Skin epidermis (tissue), 12 donors: Measurements from ENCODE around the gene PAPPA2.
"Not testable (repeated sequence)": the region's sequence is repeated elsewhere in the genome, so short reads cannot be mapped to it uniquely, and the experiment has no call there.

Experiments
- H3K27ac ChIP-seq, 21 experiments: fragments of 200-600 bp; sonication (generic) in 11 of 21; one replicate each; pipeline ENCODE4 v1.5.0; 2020; ENCODE audit warnings: mild to moderate bottlenecking in 3 of 21, inconsistent platforms in 2 of 21, moderate library complexity in 2 of 21
- H3K4me3 ChIP-seq, 7 experiments: fragments of 200-600 bp; sonication (generic) in 2 of 7; one replicate each; pipeline ENCODE4 v1.5.0; 2020; ENCODE audit warnings: inconsistent platforms in 2 of 7, mild to moderate bottlenecking in 2 of 7, moderate library complexity in 1 of 7

The PAPPA2 gene

DNA sequence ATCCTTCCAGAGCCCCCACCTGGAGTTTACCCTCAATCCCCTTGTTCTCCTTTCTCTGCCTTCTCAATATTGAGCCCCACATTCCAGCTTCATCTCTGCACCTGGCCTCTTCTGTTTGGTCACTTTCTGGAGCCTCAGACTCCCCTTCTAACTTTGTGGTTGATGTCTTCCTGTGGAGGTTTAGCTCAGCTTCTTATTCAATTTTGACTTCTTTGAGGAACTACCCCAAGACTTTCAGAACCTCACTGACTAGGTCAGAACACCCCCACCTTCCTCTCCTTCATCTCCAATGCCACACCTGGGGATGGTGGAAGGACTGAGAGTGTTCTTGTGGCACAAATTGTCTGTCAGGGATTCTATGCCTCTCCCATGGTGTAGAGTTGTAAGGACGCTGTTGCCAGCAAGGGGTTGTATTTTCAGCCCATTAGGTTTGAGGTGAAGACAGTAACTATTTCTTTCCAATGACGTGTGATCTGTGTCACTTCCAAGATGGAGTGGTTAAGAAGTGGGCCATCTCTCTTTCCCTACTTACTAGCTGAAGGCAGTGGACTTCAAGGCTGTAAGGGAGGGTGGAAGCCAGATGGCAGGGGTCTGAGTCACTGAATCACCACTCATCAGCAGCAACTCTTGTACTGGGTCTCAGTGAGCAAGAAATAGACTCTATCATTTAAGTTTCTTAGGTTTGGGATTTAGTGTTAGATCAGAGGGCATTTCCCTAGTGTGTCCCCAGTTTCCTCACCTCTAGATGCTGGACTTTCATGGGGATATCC, 80.6 kb downstream of the PAPPA2 start:
- H3K27ac ChIP-seq: no peak overlapping the region

GRCh38 chr1:176545034-176545639, 82.2 kb downstream of the PAPPA2 start:
- Histone ChIP-seq H3K4me3 (no peak overlapping the region), H3K27ac (no peak overlapping the region)

More for the DNA sequence above, 80.6 kb downstream of the PAPPA2 start:
- H3K4me3 ChIP-seq: no peak overlapping the region

DNA sequence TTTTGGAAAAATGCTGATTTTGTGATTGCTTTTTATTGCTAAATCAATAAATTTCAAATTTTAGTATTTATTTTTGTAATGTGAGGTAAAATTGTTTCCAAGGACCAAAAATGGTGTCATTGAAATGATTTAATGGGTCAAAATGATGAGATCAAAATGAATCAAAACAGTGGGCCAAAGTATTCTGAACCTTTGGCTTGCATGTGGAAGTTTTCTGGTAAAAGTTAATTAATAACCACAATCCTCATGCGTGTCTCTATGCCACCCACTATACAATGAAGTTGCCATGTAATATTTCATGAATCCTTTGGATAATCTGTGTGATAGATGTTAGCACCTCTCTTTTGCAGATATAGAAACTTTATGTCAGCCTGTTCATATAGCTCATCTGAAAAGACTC, 83.8 kb downstream of the PAPPA2 start:
- no peak overlapping the region for H3K27ac ChIP-seq
- H3K4me3 ChIP-seq: no peak overlapping the region

GRCh38 chr1:176551146-176551545, 88.2 kb downstream of the PAPPA2 start:
- Histone ChIP-seq H3K4me3 (no peak overlapping the region), H3K27ac (no peak overlapping the region)

- no peak overlapping the region for H3K4me3 ChIP-seq
Measured at GRCh38 chr1:176552217-176552991, 89.4 kb downstream of the PAPPA2 start.

GRCh38 chr1:176552999-176553398, 90.0 kb downstream of the PAPPA2 start:
- H3K4me3 ChIP-seq: no peak overlapping the region
- H3K27ac ChIP-seq: no peak overlapping the region

More at GRCh38 chr1:176552217-176552991, 89.4 kb downstream of the PAPPA2 start:
- no peak overlapping the region for H3K27ac ChIP-seq

DNA sequence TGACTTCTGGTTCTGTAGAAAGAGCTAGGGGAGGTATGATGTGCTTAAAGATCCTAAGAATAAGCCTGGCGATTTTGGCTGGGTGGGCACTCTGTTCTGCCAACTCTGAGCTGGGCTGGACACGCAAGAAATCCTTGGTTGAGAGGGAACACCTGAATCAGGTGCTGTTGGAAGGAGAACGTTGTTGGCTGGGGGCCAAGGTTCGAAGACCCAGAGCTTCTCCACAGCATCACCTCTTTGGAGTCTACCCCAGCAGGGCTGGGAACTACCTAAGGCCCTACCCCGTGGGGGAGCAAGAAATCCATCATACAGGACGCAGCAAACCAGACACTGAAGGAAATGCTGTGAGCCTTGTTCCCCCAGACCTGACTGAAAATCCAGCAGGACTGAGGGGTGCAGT, 93.3 kb downstream of the PAPPA2 start:
- no peak overlapping the region for H3K27ac ChIP-seq
- no peak overlapping the region for H3K4me3 ChIP-seq

- Histone ChIP-seq H3K27ac (no peak overlapping the region), H3K4me3 (no peak overlapping the region)
Measured at GRCh38 chr1:176557543-176558258, 94.7 kb downstream of the PAPPA2 start.

DNA sequence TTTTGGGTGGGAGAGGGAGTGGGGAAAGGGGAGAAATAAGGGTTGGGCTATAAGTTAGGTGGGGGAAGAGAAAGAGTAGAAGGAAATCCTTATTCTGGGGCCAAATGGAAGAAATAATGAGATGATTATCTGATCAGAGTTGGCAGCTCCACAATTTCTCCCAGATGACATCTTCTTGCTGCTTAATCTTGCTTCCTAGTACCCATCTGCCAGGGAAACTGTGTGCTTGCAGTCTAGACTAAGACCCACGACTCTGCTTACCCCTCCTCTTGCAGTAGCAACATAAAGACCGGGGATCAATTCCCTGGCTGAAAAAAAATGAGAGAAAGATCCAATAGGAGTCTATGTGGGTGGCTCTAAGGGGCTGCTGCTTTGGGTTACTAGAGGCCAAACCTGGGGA, 95.6 kb downstream of the PAPPA2 start:
- Histone ChIP-seq H3K4me3 (no peak overlapping the region), H3K27ac (no peak overlapping the region)

DNA sequence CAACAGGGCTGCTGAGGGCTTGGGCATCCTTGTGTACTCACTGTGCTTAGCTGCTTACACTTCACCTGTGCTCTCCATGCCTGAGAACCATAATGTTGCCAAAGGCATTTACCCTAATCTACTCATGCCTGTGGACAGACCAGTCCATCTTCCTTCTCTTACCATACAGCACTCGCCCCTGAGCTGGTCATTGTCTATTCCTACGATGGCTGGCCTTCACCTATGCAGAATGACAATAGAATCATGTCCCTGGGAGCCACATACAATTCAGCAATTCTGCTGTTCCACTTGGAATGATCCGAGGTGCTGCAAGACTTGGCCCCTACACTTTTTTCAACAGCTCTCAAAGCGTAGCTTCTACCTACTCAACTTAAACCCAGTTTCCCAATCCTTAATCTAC, 96.5 kb downstream of the PAPPA2 start:
- H3K4me3 ChIP-seq: no peak overlapping the region
- no peak overlapping the region for H3K27ac ChIP-seq

GRCh38 chr1:176559878-176560277, 96.9 kb downstream of the PAPPA2 start:
- Histone ChIP-seq H3K27ac (peak overlapping the region in 3 of 21 experiments; percentile 8 to 53 (median 23)), H3K4me3 (no peak overlapping the region)

DNA sequence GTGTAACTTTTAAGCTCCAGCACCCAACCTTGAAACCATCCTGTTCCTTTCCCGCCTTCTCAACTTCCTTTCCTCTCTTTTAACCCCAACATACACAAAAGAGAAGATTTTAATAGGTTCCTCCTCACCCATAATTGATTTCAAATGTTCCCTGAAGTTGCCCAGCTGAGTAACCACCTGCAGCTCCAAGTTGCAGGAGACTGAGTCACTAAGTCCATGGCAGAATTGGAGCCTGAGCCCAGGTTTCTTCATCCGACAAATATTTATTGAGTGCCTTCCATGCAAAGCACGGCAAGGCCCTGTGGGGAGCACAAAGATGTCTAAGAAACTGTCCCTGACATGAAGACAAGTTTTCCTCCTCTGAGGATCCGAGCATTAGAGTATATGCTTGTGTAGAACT, 97.7 kb downstream of the PAPPA2 start:
- Histone ChIP-seq H3K4me3 (no peak overlapping the region), H3K27ac (peak overlapping the region in 5 of 21 experiments; percentile 5 to 53 (median 9))

DNA sequence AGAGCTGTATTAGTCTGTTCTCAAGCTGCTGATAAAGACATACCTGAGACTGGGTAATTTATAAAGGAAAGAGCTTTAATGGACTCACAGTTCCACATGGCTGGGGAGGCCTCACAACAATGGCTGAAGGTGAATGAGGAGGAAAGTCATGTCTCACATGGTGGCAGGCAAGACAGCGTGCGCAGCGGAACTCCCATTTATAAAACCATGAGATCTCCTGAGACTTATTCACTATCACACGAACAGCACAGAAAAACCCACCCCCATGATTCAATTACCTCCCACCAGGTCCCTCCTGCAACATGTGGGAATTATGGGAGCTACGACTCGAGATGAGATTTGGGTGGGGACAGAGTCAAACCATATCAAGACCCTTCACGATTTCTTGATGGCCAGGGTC, 98.8 kb downstream of the PAPPA2 start:
- not testable (repeated sequence) for H3K4me3 ChIP-seq, H3K27ac ChIP-seq

GRCh38 chr1:176566004-176566975, 103.3 kb downstream of the PAPPA2 start:
- Histone ChIP-seq H3K4me3 (no peak overlapping the region), H3K27ac (no peak overlapping the region)

GRCh38 chr1:176567190-176567794, 104.3 kb downstream of the PAPPA2 start:
- Histone ChIP-seq H3K27ac (no peak overlapping the region), H3K4me3 (no peak overlapping the region)

- H3K27ac ChIP-seq: no peak overlapping the region
- no peak overlapping the region for H3K4me3 ChIP-seq
Measured at GRCh38 chr1:176568185-176568584, 105.2 kb downstream of the PAPPA2 start.

GRCh38 chr1:176574756-176575155, 111.8 kb downstream of the PAPPA2 start:
- H3K4me3 ChIP-seq: no peak overlapping the region

GRCh38 chr1:176575991-176576390, 113.0 kb downstream of the PAPPA2 start:
- H3K27ac ChIP-seq: no peak overlapping the region
- H3K4me3 ChIP-seq: no peak overlapping the region

More at GRCh38 chr1:176574756-176575155, 111.8 kb downstream of the PAPPA2 start:
- H3K27ac ChIP-seq: no peak overlapping the region
